Measurements from ENCODE around the gene PCYOX1L.

DNA sequence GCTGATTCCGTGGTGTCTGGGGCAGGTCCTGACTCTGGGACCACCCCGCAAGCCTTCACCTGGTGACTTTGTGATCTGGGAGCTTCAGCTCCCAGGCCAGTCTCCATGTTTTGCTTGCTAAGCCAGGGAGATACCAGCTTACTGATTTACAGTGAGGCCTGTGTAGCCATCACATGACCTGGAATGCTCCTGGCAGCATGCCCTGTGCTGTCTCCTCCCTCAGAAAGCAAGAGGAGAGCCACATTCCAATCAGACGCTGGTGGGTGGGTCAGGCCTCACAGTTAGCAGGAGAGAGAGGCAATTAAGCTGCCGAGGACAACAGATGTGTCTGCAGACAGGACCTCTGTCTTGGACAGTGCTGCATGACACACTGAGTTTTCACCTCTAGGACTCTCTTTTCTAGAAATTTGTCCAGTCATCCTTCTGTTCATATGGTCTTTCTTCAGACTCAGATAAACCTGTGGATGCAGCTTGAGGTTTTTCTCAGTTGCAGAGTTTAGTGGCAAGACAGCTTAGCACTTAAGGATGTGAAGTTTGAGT, 37.0 kb upstream of the PCYOX1L start:
- TF ChIP-seq, protein P1, sequence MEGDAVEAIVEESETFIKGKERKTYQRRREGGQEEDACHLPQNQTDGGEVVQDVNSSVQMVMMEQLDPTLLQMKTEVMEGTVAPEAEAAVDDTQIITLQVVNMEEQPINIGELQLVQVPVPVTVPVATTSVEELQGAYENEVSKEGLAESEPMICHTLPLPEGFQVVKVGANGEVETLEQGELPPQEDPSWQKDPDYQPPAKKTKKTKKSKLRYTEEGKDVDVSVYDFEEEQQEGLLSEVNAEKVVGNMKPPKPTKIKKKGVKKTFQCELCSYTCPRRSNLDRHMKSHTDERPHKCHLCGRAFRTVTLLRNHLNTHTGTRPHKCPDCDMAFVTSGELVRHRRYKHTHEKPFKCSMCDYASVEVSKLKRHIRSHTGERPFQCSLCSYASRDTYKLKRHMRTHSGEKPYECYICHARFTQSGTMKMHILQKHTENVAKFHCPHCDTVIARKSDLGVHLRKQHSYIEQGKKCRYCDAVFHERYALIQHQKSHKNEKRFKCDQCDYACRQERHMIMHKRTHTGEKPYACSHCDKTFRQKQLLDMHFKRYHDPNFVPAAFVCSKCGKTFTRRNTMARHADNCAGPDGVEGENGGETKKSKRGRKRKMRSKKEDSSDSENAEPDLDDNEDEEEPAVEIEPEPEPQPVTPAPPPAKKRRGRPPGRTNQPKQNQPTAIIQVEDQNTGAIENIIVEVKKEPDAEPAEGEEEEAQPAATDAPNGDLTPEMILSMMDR (conservative IDR thresholded peaks at IDR 0.05 in 1 of 2, IDR thresholded peaks at IDR 0.05 in 1 of 2; ENCODE audit: low read depth in 1 of 2, low read length in 2 of 2), result no peak
- TF ChIP-seq EZH2 (IDR thresholded peaks at IDR 0.05; ENCODE audit: low read length, missing control alignments), result no peak

Measured in fibroblast of lung (primary cell).